ENCODE data around the gene ZDHHC7.
"Not testable (repeated sequence)": the region's sequence is repeated elsewhere in the genome, so short reads cannot be mapped to it uniquely, and the experiment has no call there.

GRCh38 chr16:85054321-85054720 is 43.0 kb upstream of the ZDHHC7 start:
- TF ChIP-seq JUND (IDR thresholded peaks at IDR 0.05); MAX (IDR thresholded peaks at IDR 0.05); SP1 (IDR thresholded peaks at IDR 0.05); GABPA (IDR thresholded peaks at IDR 0.05 in 1 of 2, conservative IDR thresholded peaks at IDR 0.05 in 1 of 2); REST (IDR thresholded peaks at IDR 0.05); TAF1 (conservative IDR thresholded peaks at IDR 0.05); ZBTB33 (IDR thresholded peaks at IDR 0.05); CTCF (IDR thresholded peaks at IDR 0.05; ENCODE audit: low read depth, low read length, missing input control): not testable (repeated sequence)

Measured in liver (tissue), 3 donors.